ENCODE results near the gene PLCH1. TPM values are rescaled to one million over a fixed set of nuclear protein-coding genes. Genes with fewer than 3 reads are reported as not detected.

PLCH1 gene
- total and polyA plus RNA-seq, 2 of the 8 experiments (the other 6 are each of a cell fraction or from before 2014, with no cell fraction given), result 5.8 to 17.2 TPM

DNA sequence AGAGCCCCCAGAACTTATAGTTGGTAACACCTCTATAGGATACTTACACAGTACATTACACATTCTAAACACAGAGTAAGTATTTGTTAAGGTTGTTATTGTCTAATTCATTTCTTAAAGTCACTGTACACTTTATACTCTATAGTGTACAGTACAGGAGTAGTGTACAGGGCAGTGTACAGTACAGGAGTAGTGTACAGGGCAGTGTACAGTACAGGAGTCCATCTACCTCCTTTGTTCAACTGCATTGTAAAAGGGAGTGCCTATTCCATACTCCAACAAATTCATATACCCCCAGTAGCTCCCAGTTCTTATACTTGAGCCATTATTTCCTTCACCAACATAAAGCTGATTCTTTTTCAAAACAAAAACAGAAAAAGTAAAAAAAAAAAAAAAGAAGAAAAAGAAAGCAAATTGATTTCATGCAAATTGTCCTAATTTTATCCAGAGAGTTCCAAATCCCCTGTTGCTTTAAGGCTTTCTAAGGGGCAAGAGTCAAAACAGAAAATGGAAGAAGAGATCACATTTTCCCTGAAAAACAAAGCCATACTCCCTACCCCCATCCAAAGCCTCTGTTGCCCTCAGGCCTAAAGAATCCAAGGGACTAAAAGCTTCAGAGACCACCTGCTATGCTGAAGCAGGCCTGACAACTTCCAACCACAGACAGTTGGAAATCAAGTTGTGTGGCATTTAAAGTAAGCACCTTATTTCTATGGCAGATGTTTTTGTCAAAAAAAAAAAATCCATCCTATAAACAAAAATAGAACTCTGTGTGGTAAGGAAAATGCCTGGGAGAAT, 125.6 kb downstream of the PLCH1 start:
- H2BK12ac ChIP-seq (ENCODE audit: low read depth, low read length), result peak overlapping the region; percentile 95
- H3K23ac ChIP-seq (ENCODE audit: insufficient read length), result no peak overlapping the region
- ChIA-PET CTCF (ENCODE audit: partially characterized antibody) (interaction anchor here (0.7 to 1.6 kb wide), 2 partner anchors 83 to 1708 kb away, joined by 3 to 6 read pairs; no protein-coding TSS in a partner anchor), POLR2A (ENCODE audit: partially characterized antibody) (interaction anchor here (1.6 kb wide), 1 partner anchor 13 kb away, joined by 4 read pairs; no protein-coding TSS in a partner anchor)
- peaks cover 0 to 7% of the 10 kb centered on the region in 2 experiments; a peak in 2 of 4 replicates for H3K79me2 ChIP-seq (ENCODE audit: control insufficient read depth in 1 of 2, insufficient read depth in 2 of 2, low read length in 2 of 2)
- 0 out of 2 replicates have a peak, but pooled peaks cover 1% of the 10 kb centered on the region for H3K23me2 ChIP-seq (ENCODE audit: low read depth, low read length)
- 0 out of 2 replicates have a peak overlapping the region, but pooled peaks have one; percentile 18 for H3K27ac ChIP-seq (ENCODE audit: low read depth, low read length)
- H3K4ac ChIP-seq (replicated peaks; ENCODE audit: insufficient read length, low read depth, low read length), result no peak overlapping the region
- H2BK15ac ChIP-seq (ENCODE audit: low read length), result no peak overlapping the region
- no peak overlapping the region for H3K9ac ChIP-seq (replicated peaks in 1 of 4; ENCODE audit: extremely low read depth in 1 of 4, low read depth in 3 of 4, low read length in 3 of 4)
- H4K91ac ChIP-seq (replicated peaks; ENCODE audit: insufficient read length, low read length), result peak overlapping the region; percentile 93
- peak overlapping the region; percentile 97; the same call in 1 of the 2 replicates for H2AK5ac ChIP-seq (ENCODE audit: low read depth, low read length)
- FAIRE-seq (peak; percentile 98), DNase-seq (ENCODE audit: low read depth in 1 of 2, low spot score in 2 of 2) (peak in 1 of 2 experiments; percentile 54)
- peak overlapping the region; percentile 9 to 29; a peak in 2 of 4 replicates for H3K4me2 ChIP-seq (ENCODE audit: insufficient read depth in 1 of 2, low read depth in 2 of 2, low read length in 2 of 2)
- no peak overlapping the region for H2AFZ ChIP-seq (ENCODE audit: low read length)
- H4K20me1 ChIP-seq (replicated peaks in 1 of 2; ENCODE audit: control insufficient read depth in 1 of 2, insufficient read depth in 2 of 2, low read length in 2 of 2), result no peaks in the 10 kb centered on the region
- H3K18ac ChIP-seq (ENCODE audit: extremely low read depth, low read length), result no peak overlapping the region; the same call in 1 of the 2 replicates
- no peak overlapping the region for H3K14ac ChIP-seq (ENCODE audit: insufficient read length)
- peaks cover 8 to 19% of the 10 kb centered on the region in 2 experiments for H3K9me3 ChIP-seq (ENCODE audit: insufficient read depth in 2 of 2, low read depth in 1 of 2, low read length in 1 of 2)
- H3K79me1 ChIP-seq (ENCODE audit: low read depth, low read length), result no peaks in the 10 kb centered on the region
- no peaks in the 10 kb centered on the region for H3K27me3 ChIP-seq (replicated peaks in 1 of 4; ENCODE audit: control insufficient read depth in 3 of 4, extremely low read depth in 1 of 4, insufficient read depth in 3 of 4, low read length in 3 of 4)
- H3K4me1 ChIP-seq (replicated peaks in 1 of 4; ENCODE audit: control insufficient read depth in 3 of 4, insufficient read depth in 4 of 4, low read length in 3 of 4), result peaks cover 4 to 16% (median 10%) of the 10 kb centered on the region in 4 experiments; a peak in 5 of 7 replicates
- H2BK120ac ChIP-seq (replicated peaks; ENCODE audit: low read depth, low read length), result peak overlapping the region; percentile 99
- peak overlapping the region in 1 of 4 experiments; percentile 20; a peak in 1 of 8 replicates for H3K4me3 ChIP-seq (ENCODE audit: extremely low read depth in 1 of 4, insufficient read depth in 2 of 4, low read depth in 3 of 4, low read length in 4 of 4)
- H2BK5ac ChIP-seq (ENCODE audit: low read depth, low read length), result peak overlapping the region; percentile 93; the same call in 1 of the 2 replicates
- H3K36me3 ChIP-seq (ENCODE audit: control insufficient read depth in 2 of 4, insufficient read depth in 4 of 4, low read length in 3 of 4), result peaks cover 0 to 17% (median 6%) of the 10 kb centered on the region in 4 experiments; a peak in 3 of 8 replicates
- no peak overlapping the region for H4K8ac ChIP-seq (ENCODE audit: extremely low read depth, insufficient read depth, low read length)
- H2BK20ac ChIP-seq (ENCODE audit: low read length), result peak overlapping the region; percentile 99
- no peak overlapping the region for H3K56ac ChIP-seq (replicated peaks; ENCODE audit: insufficient read length, low read depth, low read length)
- H4K5ac ChIP-seq (ENCODE audit: insufficient read length, low read depth, low read length), result peak overlapping the region; percentile 78
- TF ChIP-seq TEAD4 (IDR thresholded peaks at IDR 0.05; ENCODE audit: low read depth, low read length) (peak; percentile 50), JUND (IDR thresholded peaks at IDR 0.05; ENCODE audit: low read length) (no peak), SP1 (IDR thresholded peaks at IDR 0.05; ENCODE audit: low read depth, low read length) (peak; percentile 86), RAD21 (IDR thresholded peaks at IDR 0.05 in 1 of 2, conservative IDR thresholded peaks at IDR 0.05 in 1 of 2; ENCODE audit: low read depth in 2 of 2, low read length in 2 of 2) (peak; percentile 15 to 32; a peak in 2 of 4 replicates), KDM5A (IDR thresholded peaks at IDR 0.05; ENCODE audit: low read length) (no peak), YY1 (IDR thresholded peaks at IDR 0.05; ENCODE audit: low read depth, low read length) (peak; percentile 54; the same call in 1 of the 2 replicates)

All from H1 (cell line).